GM12872 (cell line): Measurements from ENCODE around the gene CCDC12.
A peak's percentile ranks its signal among the peaks of the same experiment; 100 is the strongest.

Experiments
- CTCF ChIP-seq: IDR thresholded peaks from 3 replicates; pipeline ENCODE4 v1.5.1; 2011; ENCODE audit warnings: low read depth, mild to moderate bottlenecking, low read length, moderate library complexity; ENCODE audit not compliant: insufficient read depth

CCDC12 gene

GRCh38 chr3:47001731-47002170 is 25.2 kb upstream of the CCDC12 start:
- no peak for TF ChIP-seq CTCF

GRCh38 chr3:47000922-47001730 is 24.6 kb upstream of the CCDC12 start:
- no peak for TF ChIP-seq CTCF

- TF ChIP-seq CTCF = no peak
Observed at GRCh38 chr3:47000198-47000815, 23.8 kb upstream of the CCDC12 start.

- no peak for TF ChIP-seq CTCF
Observed at GRCh38 chr3:46999516-47000197, 23.1 kb upstream of the CCDC12 start.

- TF ChIP-seq CTCF = no peak
Observed at GRCh38 chr3:46998852-46999515, 22.4 kb upstream of the CCDC12 start.

GRCh38 chr3:46998121-46998851 is 21.7 kb upstream of the CCDC12 start:
- peak; percentile 89 for TF ChIP-seq CTCF
